Esophagus squamous epithelium (tissue), 4 donors: Measurements from ENCODE around the gene PANK1.

Experiments used
- POLR2A ChIP-seq, 4 donors: fragments of 450-650 bp; IDR thresholded peaks; one replicate each; pipeline ENCODE4 v1.6.1; 2017; ENCODE audit warnings: antibody characterized with exemption in 4 of 4, mild to moderate bottlenecking in 4 of 4, moderate library complexity in 3 of 4
- TF ChIP-seq, protein P1 (sequence below), 6 experiments: fragments of 450-650 bp in 4 of 6; fragments of 200-600 bp in 2 of 6; sonication (generic) in 2 of 6; IDR thresholded peaks; one replicate each; pipeline ENCODE4 v1.5.1; 2016 to 2019; ENCODE audit warnings: antibody characterized with exemption in 6 of 6, mild to moderate bottlenecking in 4 of 6, moderate library complexity in 4 of 6

DNA sequence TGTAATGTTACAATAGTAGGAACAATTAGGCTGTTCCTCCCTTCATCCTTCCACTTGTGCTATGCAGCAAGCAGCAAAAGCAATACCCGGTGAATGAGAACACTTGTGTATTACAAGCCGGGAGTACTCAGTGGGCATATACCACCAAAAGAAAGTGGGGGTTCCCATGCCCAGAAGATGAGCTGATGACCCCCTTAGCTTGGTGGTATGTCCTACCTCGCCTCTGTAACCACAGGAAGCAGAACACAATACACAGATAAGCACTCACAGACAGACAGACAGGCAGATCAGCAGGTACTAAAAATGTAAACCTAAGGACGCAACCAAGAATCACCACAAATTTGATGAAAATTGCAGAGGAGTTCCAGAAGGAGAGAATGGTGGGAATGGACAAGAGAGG is 40.9 kb upstream of the PANK1 start:
- TF ChIP-seq, protein P1, sequence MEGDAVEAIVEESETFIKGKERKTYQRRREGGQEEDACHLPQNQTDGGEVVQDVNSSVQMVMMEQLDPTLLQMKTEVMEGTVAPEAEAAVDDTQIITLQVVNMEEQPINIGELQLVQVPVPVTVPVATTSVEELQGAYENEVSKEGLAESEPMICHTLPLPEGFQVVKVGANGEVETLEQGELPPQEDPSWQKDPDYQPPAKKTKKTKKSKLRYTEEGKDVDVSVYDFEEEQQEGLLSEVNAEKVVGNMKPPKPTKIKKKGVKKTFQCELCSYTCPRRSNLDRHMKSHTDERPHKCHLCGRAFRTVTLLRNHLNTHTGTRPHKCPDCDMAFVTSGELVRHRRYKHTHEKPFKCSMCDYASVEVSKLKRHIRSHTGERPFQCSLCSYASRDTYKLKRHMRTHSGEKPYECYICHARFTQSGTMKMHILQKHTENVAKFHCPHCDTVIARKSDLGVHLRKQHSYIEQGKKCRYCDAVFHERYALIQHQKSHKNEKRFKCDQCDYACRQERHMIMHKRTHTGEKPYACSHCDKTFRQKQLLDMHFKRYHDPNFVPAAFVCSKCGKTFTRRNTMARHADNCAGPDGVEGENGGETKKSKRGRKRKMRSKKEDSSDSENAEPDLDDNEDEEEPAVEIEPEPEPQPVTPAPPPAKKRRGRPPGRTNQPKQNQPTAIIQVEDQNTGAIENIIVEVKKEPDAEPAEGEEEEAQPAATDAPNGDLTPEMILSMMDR (IDR thresholded peaks at IDR 0.05) = no peak
- no peak for TF ChIP-seq POLR2A (IDR thresholded peaks at IDR 0.05)
